Renal pelvis (tissue), 12 donors: ENCODE results near the gene SCN4B. TPM values are rescaled to one million over a fixed set of nuclear protein-coding genes. Genes with fewer than 3 reads are reported as not detected.
"Not testable (repeated sequence)": the region's sequence is repeated elsewhere in the genome, so short reads cannot be mapped to it uniquely, and the experiment has no call there.

Experiments used
- DNase-seq: peaks from one replicate; pipeline ENCODE4 v3.0.0-alpha.2; 2013
- long read RNA-seq, 16 experiments: transcript quantifications; one replicate each; lab custom pipeline, GENCODE V29; 2026
- polyA plus RNA-seq, 3 donors: library from polyadenylated mRNA; unstranded; fragments of 120-200 nt; gene quantifications; one replicate each; pipeline ENCODE4 v1.2.1, GENCODE V29; 2013; ENCODE audit not compliant: insufficient read length in 3 of 3

Gene SCN4B, protein sequence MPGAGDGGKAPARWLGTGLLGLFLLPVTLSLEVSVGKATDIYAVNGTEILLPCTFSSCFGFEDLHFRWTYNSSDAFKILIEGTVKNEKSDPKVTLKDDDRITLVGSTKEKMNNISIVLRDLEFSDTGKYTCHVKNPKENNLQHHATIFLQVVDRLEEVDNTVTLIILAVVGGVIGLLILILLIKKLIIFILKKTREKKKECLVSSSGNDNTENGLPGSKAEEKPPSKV
- polyA plus RNA-seq, result 1 to 10 TPM; 1.4 to 2.5 (median 1.4) TPM
- long read RNA-seq, donor 1, result 0 reads
- long read RNA-seq, donor 2, result 0 reads
- long read RNA-seq, donor 3, result 0 reads
- long read RNA-seq, donor 4, full-length matches to known transcripts, result 1 of 1 reads
- long read RNA-seq, donor 4, partial matches to known transcripts, result 0 of 1 reads
- long read RNA-seq, donor 4, other reads (novel, unspliced or antisense), result 0 of 1 reads
- long read RNA-seq, donor 5, result 0 reads
- long read RNA-seq, donor 6, result 0 reads
- long read RNA-seq, donor 7, result 0 reads
- long read RNA-seq, donor 8, result 0 reads
- long read RNA-seq, donor 9, result 0 reads
- long read RNA-seq, donor 10, result 0 reads
- long read RNA-seq, donor 11, result 0 reads
- long read RNA-seq, donor 12, result 0 reads
- long read RNA-seq, donor 13, result 0 reads
- long read RNA-seq, donor 14, result 0 reads
- long read RNA-seq, donor 15, result 0 reads
- long read RNA-seq, donor 16, result 0 reads

DNA sequence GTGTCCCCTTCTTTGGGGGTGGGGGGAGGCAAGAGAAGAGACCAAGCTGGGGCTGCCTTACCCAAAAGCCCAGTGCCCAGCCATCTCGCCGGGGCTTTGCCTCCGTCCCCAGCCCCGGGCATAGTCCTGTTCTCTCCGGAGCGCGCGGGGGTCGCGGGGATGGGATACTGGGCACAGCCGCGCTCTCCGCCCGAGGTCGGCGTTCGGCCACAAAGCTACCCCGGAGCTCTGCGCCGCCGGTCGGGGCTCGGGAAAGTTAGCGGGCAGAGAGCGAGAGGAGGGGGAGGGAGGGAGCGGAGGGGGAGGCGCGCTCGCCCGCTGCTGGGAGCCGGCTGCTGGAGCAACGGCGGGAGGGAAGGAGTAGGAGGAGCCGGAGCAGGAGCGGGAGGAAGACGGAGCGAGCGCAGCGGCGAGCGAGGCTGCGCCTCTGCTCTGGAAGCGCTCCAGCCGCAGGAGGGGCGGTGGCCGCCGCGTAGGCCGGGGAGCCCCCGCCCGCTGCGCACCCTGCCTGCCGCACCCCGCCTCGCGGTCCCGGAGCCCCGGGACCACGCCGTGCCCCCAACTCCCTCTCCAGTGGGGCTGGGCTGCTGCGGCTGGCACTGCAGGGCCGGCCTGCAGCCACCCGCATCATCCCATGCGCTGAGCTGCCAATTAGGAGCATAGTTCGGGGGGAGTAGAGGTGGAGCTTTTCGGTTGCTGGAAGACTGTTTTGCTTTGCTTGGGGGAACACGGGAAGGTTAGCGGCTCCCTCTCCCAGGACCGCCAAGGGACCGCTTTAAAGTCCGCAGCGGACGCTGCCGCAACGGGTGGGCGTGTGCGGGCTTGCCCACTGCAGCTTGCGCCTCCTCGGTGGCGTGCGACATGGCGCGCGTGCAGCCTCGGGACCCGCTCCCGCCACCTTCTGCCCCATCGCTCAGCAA, at the start of gene SCN4B:
Gene SCN4B (minus strand): TSS at position 272 of the 920 bp plus-strand sequence. CDS start 150 bp downstream, at position 122.
- DNase-seq, result peak; percentile 80

DNA sequence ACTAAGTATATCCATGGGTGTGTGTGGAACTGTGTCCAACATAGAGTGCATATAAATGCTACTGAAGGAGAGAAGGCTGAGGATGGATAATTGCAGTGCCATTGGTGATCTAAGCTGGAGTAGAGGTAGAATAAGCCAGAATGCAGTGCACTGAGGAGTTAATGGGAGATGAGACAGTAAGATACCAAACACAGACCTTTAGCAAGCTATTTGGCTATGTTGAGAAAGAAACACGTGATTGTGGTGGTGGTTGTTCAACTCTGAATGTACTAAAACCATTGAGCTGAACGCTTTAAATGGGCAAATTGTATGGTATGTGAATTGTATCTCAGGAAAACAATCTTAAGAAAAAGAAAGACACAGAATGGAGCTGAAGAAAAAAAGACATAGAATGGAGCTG, 49.3 kb upstream of the SCN4B start:
- no peak for DNase-seq

DNA sequence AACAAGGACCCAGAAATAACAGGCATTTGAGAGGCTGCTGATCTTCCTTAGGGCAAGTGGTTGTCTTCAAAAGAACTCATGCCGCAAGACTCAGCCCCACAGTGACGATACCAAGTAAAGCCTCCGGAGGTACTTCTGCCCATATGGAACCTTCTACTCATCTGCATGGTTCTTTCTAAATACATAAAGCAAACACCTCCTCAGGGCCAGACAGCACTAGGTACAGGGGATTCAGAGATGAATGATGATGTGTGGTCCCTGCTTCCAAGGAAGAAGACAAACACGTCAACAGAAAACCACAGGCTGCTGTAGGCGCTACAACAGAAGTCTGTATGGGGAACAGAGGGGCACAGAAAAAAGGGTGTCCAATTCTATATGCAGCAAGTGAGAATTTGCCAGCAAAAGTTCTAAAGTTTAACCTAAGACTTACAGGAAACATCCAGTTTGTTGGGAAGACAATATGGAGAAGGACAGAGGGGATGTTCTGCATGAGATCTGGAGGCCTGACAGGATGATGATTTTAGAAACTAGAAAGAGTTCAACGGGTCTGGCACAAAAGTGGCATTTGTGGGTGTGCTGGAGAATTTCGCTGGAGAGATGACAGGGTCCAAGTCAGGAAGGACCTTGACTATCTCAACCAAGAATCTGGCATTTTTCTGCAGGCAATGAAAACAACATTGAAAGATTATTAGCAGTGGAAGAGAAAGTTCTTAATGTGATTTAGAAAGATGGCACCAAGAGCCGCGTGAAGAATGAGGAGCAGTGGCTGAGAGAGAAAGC, 48.5 kb upstream of the SCN4B start:
- DNase-seq, result no peak

DNA sequence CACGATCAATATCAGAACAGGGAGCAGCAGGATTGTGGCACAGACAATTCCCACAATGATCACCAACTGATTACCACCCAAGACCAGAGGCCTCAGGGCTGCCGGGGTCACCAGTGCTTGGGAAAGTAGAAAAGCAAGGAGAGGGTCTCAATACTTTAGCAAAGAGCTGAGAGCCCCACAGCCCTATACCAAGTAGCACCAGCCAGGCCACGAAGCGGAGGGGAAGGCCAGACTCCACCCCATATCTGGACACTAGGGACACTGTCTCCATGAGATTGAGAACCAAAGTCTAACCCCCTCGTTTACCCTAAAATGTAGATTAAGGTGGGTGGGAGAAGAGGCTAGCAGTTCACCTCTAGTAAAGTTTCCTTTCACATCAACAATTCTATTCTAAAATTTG, 47.9 kb upstream of the SCN4B start:
- no peak for DNase-seq

DNA sequence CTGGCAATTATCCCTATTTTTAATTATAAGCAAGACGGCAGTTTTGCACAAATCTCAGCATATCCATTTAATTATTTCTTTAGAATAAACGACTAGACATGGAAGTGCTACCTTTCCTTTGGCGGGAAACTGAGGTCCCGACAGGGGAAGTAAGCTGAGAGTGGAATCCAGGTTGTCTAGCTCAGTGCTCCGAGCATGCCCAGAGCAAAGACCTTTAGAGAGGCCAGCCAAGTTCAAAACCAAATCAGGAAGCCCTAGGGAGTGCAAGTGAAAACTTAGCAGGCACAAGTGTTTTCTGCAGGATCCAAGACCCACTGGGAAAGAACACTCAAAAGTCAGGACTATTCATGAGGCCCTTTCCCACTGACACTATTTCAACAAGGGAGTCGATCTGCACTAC, 46.5 kb upstream of the SCN4B start:
- no peak for DNase-seq

DNA sequence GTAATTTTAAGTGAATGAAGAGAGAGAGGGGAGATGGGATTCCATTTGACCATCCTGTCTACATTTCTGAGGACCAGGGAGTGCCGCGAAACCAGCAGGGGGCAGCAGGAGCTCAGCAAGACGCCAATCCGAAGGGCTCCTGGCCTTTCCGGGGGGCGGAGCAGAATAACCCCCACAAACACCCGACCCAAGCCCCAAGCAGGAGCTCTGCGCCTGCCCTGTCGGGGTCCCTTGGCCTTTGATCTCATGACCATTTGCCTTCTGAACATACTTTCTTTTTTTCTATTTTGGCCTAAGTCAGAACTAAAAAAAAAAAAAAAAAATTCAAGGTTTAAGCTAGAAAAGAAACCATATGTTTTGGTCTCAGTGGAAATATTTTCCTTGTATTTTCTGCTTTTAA, 45.7 kb upstream of the SCN4B start:
- DNase-seq, result peak; percentile 44

DNA sequence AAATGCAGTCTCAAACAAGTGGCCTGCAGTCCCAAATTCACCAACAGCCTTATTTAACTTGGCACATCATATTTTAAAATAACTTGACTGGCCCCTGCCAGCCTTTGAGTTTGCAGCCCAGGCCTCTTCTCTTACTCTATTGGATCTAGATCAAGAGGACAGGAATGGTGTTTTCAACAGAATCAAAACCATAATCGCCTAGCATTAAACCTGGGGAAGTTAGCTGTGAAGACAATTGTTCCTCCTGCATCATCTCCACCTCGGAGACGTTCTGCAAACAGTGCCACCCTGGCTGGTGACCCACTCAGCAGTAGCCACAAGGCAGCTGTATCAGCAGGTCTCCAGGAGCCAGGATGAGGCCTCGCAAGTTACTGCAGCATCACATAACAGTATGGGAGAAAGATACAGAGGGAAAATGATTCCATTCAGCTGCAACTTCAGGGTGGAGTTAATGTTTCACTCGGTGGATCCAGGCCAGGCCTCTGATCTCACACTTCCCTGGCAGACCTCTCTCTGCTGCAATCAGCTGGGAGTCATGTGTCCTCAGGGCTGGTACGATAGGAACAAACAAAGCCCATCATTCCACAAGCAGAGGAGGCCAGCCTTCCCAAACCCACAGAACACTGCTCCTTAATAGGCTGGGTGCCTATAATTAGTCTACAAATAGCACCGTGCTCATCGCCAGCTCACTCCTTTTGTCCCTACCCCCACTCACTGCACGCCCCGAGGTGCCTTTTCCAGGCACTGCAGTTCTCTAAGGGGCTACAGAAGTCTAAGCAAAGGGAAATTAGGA, 42.4 kb upstream of the SCN4B start:
- DNase-seq, result peak; percentile 44

DNA sequence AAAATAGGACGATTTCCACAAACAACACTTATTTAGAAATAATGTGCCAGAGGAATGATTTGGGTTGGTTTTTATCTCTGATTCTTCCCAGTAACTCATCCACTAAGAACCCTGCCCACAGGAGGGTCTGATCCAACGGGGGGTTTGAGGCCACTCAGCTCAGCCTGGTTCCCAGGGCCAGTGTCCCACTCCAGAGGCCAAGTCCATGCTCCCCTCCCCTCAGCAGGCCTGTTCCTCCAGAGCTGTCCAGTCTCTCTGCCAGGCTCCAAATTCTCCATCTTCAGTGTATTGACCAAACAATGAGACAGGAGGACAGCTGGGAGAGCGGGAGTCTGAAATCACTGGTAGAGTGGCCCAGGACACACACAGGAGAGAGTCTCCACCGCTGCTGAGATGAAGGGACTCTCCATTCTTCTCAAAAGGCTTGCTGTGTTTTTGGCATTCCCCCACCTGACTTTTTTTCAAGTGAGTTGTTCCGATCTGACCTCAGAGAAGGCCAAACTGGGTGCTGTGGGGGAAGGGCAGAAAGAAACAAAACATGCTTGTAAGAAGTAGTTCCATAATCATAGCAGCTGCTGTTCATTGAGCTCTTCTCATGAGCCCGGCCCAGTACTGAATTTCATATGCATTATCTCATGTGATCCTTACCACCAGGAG, 41.4 kb upstream of the SCN4B start:
- DNase-seq, result no peak

DNA sequence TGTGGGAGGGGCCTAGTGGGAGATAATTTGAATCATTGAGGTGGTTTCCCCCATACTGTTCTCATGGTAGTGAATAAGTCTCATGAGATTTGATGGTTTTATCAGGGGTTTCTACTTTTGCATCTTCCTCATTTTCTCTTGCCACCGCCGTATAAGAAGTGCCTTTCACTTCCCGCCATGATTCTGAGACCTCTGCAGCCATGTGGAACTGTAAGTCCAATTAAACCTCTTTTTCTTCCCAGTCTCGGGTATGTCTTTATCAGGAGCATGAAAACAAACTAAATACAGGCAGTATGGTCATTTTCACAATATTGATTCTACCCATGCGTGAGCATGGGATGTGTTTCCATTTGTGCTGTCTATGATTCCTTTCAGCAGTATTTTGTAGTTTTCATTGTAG, 40.2 kb upstream of the SCN4B start:
- DNase-seq, result not testable (repeated sequence)

DNA sequence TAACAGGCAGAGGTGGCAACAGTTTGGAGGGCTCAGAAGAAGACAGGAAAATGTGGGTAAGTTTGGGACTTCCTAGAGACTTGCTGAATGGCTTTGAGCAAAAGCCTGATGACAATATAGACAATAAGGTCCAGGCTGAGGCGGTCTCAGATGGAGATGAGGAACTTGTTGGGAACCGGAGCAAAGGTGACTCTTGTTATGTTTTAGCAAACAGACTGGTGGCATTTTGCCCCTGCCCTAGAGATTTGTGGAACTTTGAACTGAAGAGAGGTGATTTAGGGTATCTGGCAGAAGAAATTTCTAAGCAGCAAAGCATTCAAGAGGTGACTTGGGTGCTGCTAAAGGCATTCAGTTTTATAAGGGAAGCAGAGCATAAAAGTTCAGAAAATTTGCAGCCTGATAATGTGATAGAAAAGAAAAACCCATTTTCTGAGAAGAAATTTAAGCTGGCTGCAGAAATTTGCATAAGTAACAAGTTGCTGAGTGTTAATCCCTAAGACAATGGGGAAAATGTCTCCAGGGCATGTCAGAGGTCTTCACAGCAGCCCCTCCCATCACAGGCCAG, 38.4 kb upstream of the SCN4B start:
- DNase-seq, result not testable (repeated sequence)

DNA sequence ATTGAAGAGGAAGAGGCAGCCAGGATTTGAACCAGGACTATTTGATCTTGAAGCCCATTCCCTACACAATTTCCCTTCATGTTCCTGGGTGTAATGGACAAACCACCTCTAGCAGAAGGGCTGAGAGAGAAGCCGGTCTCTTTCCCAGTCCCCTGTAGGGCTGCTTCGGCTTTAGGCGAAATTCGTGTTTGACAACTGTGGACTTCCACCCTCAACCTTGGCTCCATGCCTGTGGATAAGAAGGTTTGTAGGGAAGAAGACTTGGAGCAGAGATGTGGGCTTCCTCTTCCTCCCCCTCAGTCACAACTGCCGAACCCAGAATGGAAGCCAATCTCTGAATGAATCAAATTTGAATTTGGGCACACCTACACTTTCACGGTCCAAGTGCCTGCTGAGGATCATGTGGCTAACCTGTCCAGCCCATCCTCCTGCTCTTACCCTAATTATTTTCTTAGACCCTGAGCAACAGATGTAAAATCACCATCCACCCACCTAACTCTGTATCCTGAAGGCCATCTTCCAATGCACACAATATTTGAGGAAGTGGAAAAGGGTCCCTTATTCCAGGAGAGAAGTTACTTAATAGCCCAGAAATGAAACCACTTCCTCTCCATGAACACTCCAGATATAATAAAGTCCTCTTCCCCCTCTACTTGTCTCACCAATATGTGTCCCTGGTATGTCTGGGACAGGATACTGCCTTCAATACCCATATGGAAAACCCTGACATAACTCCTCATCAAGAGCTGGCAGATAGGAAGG, 33.9 kb upstream of the SCN4B start:
- DNase-seq, result no peak

DNA sequence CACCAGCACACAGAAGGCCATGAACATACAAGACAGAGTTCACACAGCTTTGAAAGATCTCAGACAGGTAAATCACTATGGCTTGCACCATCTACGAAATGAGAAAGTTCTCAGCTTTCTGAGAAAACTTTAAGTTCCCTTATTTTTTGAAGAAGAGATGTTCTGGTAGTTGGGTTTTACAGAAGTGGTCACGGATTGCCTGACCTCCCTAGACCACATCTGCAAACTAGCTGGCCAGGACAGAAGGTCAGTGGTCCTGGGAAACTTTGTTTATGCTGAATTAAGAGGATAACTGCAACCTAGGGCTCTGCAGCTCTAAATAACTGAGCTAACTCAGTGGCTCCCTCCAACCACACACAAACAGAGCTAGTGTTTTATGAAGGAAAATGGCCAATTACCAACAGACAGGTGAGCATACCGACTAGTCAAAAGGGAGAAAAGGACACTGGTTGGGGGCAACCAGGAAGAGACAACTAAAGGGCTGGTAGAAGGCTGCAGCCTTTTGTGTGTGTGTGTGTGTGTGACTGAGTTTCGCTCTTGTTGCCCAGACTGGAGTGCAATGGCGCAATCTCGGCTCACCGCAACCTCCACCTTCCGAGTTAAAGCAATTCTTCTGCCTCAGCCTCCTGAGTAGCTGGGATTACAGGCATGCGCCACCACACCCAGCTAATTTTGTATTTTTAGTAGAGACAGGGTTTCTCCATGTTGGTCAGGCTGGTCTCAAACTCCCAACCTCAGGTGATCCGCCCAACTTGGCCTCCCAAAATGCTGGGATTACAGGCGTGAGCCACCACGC, 32.4 kb upstream of the SCN4B start:
- no peak for DNase-seq

DNA sequence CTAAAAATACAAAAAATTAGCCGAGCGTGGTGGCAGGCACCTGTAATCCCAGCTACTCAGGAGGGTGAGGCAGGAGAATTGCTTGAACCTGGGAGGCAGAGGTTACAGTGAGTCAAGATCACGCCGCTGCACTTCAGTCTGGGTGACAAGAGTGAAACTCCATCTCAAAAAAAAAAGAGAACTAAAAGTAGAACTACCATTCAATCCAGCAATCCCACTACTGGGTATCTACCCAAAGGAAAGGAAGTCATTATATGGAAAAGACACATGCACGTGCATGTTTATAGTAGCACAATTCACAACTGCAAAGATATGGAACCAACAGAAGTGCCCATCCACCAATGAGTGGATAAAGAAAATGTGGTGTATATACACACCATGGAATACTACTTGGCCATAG, 31.1 kb upstream of the SCN4B start:
- not testable (repeated sequence) for DNase-seq

DNA sequence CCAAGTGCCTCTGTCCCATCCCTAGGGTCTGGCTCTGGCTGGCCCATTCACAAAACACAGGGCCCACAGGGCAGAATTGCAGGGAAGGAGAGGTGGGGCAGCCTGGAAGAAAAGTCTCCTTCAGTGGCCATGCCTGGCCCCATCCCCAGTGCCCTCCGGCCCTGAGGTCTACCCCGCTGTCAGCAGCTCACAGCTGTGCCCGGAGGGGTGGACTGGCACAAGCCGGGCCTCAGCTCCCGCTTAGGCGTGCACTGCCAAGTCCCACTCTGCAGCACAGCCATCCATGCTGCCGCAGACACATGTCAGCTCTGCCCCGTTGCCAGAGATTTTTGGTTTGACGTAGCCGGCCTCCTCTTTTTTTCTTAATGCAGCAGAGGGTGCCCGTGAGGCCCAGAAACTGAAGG, 27.7 kb upstream of the SCN4B start:
- DNase-seq, result peak; percentile 83

DNA sequence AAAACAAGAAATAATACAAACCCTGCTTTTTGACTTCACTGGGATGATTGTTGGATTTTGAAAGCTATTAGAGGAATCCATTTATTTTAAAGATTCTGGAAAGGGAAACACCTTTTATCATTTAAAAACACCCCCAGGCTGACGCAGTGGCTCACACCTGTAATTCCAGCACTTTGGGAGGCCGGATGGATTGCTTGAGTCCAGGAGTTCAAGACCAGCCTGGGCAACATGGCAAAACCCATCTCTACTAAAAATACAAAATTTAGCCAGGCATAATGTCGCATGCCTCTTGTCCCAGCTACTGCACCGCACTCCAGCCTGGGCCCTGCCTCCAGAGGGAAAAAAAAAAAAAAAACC, 24.1 kb upstream of the SCN4B start:
- DNase-seq, result no peak

DNA sequence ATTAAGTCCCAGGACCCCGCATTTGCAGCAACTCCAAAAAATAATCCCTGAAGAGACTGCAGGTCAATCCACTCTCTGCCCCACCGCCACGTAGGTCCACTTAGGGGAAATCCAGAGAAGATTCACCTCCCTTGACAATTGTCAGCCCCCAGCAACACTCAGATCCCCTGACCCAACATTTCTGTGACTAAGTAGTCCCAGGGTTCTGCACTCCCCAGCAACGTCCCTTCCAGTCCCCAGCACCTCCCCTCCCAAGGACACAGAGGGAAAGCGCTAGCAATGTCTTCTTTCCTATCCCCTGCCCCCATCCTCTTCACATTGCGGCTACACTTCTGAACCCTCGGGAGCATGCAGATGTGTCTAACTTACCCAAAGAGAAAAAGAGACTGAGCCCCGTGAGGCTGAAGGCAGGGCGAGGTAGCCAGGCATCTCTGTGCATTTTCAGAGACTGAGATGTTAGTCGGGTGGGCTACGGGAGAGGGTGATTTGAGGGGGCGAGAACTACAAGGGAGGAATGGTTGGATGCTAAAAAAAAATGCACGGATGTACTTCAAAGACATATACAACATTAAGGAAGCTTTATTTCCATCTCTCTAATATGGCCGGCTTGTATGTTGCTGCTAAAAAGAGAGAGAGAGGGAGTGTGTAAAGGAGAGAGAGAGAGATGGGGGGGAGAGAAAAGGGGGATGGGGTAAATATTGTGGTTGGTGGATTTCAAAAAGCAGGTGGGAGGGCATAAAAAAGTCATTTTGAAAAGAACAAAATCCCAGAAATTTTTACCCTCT, 23.6 kb upstream of the SCN4B start, which contains the start of gene SCN2B:
Gene SCN2B (minus strand): TSS at position 647 of the 785 bp plus-strand sequence. CDS start 208 bp downstream, at position 439.
- no peak for DNase-seq
